Erythroblast (primary cell): Measurements from ENCODE around the gene CACNA1E.

Experiments used
- GATA1 ChIP-seq: IDR thresholded peaks from 2 replicates; pipeline ENCODE4 v1.6.1; 2011; ENCODE audit warnings: low read depth, mild to moderate bottlenecking, control low read depth, low read length, moderate library complexity
- POLR2A ChIP-seq: IDR thresholded peaks from 2 replicates; pipeline ENCODE4 v1.6.1; 2011; ENCODE audit warnings: mild to moderate bottlenecking, low read length

DNA sequence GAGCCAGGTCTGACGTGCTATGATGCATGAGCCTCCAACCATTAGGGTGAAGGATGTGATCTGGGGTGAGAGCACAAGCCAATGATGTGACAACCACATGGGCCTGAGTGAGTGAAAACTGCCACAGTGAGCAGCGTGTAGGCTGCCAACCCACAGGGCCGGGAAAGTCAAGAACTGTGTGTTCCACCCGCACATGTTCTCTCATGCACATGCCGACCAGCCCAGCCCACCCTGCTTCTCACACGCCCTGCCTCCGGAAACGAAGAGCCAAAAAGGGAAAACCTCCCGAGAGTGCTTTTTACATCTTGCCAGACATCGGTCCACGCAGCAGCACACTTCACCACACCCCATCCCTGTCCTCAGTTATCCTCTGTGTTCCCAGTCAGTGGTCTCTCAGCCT, 197.0 kb downstream of the CACNA1E start:
- TF ChIP-seq POLR2A (no peak), GATA1 (no peak)
